Endothelial cell (in vitro differentiated cells): ENCODE data around the gene VPS13D. TPM values are rescaled to one million over a fixed set of nuclear protein-coding genes. Genes with fewer than 3 reads are reported as not detected.

ENCODE experiments used
- DNase-seq: peaks from one replicate; pipeline ENCODE4 v3.0.0; 2021; ENCODE audit warnings: low spot score
- H3K27ac Mint-ChIP-seq: one replicate; pipeline ENCODE4 v1.8.0; 2021; ENCODE audit warnings: mixed read lengths, inconsistent platforms; ENCODE audit not compliant: unreplicated experiment
- H3K27me3 Mint-ChIP-seq: one replicate; pipeline ENCODE4 v1.8.0; 2021; ENCODE audit warnings: mild to moderate bottlenecking, moderate library complexity, mixed read lengths, inconsistent platforms; ENCODE audit not compliant: unreplicated experiment
- H3K36me3 Mint-ChIP-seq: one replicate; pipeline ENCODE4 v1.8.0; 2021; ENCODE audit warnings: mild to moderate bottlenecking, low read depth, mixed read lengths, inconsistent platforms; ENCODE audit not compliant: unreplicated experiment
- H3K4me1 Mint-ChIP-seq: one replicate; pipeline ENCODE4 v1.8.0; 2021; ENCODE audit warnings: mild to moderate bottlenecking, mixed read lengths, inconsistent platforms; ENCODE audit not compliant: unreplicated experiment
- H3K4me3 Mint-ChIP-seq: one replicate; pipeline ENCODE4 v1.8.0; 2021; ENCODE audit warnings: mild to moderate bottlenecking, mixed read lengths, inconsistent platforms; ENCODE audit not compliant: unreplicated experiment
- H3K9me3 Mint-ChIP-seq: one replicate; pipeline ENCODE4 v1.8.0; 2021; ENCODE audit warnings: mixed read lengths, inconsistent platforms; ENCODE audit not compliant: unreplicated experiment
- CTCF ChIP-seq: fragments of 200-600 bp; sonication (generic); IDR thresholded peaks from one replicate; pipeline ENCODE4 v1.5.0; 2021; ENCODE audit warnings: antibody characterized with exemption; ENCODE audit not compliant: unreplicated experiment
- total RNA-seq: library from RNA; stranded (reverse); fragmentation: NEBNext Ultra II Directional; extraction: Animal tissue kit (Norgen Biotek cat#: 25700); gene quantifications from one replicate; pipeline ENCODE4 v1.2.1, GENCODE V29; 2021; ENCODE audit not compliant: unreplicated experiment

The VPS13D gene
- total RNA-seq, 1 donor from 2014 or later = 37.8 TPM

GRCh38 chr1:12249181-12249580 is 19.4 kb downstream of the VPS13D start:
- Mint-ChIP-seq H3K4me3 (no peak overlapping the region), H3K9me3 (no peaks in the 10 kb centered on the region), H3K27ac (no peak overlapping the region), H3K4me1 (no peaks in the 10 kb centered on the region), H3K27me3 (no peaks in the 10 kb centered on the region), H3K36me3 (peaks cover 43% of the 10 kb centered on the region)
- no peak for TF ChIP-seq CTCF
- DNase-seq = no peak

DNA sequence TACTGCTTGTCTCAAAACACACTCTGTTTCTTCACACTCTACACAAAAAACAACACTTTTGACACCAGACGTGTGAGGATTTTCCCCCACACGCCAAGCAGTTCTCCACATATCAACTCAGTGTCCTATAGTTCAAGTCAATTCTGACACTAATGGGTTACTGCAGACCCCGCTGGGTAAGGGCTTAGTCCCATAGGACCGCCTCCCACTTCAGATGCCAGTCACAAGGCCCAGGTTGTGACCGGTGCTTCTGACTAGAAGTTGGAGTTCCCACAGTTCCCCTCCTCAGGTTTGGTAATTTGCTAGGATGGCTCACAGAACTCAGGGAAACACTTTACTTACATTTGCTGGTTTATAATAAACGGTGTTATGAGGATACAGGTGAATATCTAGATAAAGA is 19.9 kb downstream of the VPS13D start:
- Mint-ChIP-seq H3K36me3 (peaks cover 40% of the 10 kb centered on the region), H3K9me3 (no peaks in the 10 kb centered on the region), H3K4me1 (no peaks in the 10 kb centered on the region), H3K27ac (no peak overlapping the region), H3K4me3 (no peak overlapping the region), H3K27me3 (no peaks in the 10 kb centered on the region)
- DNase-seq = no peak
- no peak for TF ChIP-seq CTCF

DNA sequence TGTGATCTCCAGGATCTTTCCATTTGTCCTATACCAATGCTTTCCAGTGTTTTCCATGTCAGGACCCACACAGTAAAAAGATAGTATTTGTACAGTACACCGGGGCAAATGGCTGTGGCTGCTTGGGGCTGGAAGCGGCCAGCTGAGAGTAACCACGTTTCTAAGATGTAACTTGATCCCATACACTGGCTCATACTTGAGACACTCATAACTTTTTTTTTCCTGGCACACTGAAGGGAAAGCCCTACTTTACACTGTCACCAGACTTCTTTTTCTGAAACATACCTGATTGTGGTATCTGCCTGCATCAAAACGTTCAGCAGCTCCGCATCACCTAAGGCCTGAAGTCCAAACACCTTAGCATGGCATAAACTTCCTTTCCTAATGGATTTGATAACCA is 21.6 kb downstream of the VPS13D start:
- no peaks in the 10 kb centered on the region for H3K9me3 Mint-ChIP-seq
- H3K27ac Mint-ChIP-seq = no peak overlapping the region
- H3K36me3 Mint-ChIP-seq = peaks cover 35% of the 10 kb centered on the region
- no peaks in the 10 kb centered on the region for H3K4me1 Mint-ChIP-seq
- peak overlapping the region; percentile 26 for H3K4me3 Mint-ChIP-seq
- no peak for TF ChIP-seq CTCF
- DNase-seq = no peak
- H3K27me3 Mint-ChIP-seq = no peaks in the 10 kb centered on the region

DNA sequence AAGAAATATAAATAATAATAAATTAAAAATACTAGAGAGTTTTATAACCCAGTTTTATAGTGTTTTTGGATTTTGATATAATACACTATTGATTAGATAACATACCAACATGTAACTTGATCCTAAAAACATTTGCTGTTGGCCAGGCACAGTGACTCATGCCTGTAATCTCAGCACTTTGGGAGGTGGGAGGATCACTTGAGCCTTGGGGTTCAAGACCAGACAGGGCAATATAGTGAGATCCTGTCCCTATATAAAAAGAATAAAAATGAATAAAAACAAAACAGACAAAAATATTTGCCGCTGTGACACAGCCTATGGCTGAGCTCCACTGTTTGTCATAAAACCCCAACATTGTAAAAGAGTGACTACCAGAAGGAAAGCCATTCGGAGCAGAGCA is 26.1 kb downstream of the VPS13D start:
- no peak overlapping the region for H3K27ac Mint-ChIP-seq
- no peaks in the 10 kb centered on the region for H3K4me1 Mint-ChIP-seq
- no peaks in the 10 kb centered on the region for H3K27me3 Mint-ChIP-seq
- DNase-seq = no peak
- H3K9me3 Mint-ChIP-seq = no peaks in the 10 kb centered on the region
- H3K36me3 Mint-ChIP-seq = peaks cover 28% of the 10 kb centered on the region
- TF ChIP-seq CTCF = no peak
- no peak overlapping the region for H3K4me3 Mint-ChIP-seq

DNA sequence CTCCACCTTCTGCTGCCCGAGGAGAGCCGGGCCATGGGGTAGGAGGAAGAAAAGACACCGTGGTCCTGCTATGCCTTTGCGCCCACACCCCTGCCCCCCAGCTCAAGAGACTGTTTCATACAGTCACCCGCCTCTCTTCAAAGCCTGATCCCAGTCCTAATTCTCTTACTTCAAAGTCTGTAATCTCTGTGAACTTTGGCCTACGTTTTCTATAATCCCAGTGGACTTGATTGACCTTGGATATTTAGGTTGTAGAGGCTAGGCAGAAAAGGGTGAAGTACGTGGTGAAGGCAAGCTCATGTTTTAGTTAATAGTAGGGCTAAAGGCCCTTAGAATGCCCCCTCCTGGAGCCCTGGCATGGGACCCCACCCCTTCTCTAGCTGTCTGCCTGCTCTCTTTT is 28.4 kb downstream of the VPS13D start:
- Mint-ChIP-seq H3K9me3 (no peaks in the 10 kb centered on the region), H3K36me3 (peaks cover 37% of the 10 kb centered on the region), H3K4me1 (no peaks in the 10 kb centered on the region), H3K27ac (no peak overlapping the region), H3K27me3 (no peaks in the 10 kb centered on the region), H3K4me3 (no peak overlapping the region)
- TF ChIP-seq CTCF = no peak
- no peak for DNase-seq
